Measurements from ENCODE around the gene PTER. TPM values are rescaled to one million over a fixed set of nuclear protein-coding genes. Genes with fewer than 3 reads are reported as not detected.

The PTER gene
- total RNA-seq, 1 donor, result 13.7 TPM

GRCh38 chr10:16544591-16544990 lies 107.8 kb downstream of the PTER start:
- Histone ChIP-seq H3K4me1 (ENCODE audit: insufficient read depth, low read length) (no peaks in the 10 kb centered on the region), H3K4me3 (ENCODE audit: low read length) (no peak overlapping the region), H3K9me3 (ENCODE audit: low read depth, low read length) (no peaks in the 10 kb centered on the region), H3K27me3 (ENCODE audit: insufficient read depth, low read length) (peaks cover 7% of the 10 kb centered on the region)

- Histone ChIP-seq H3K4me3 (ENCODE audit: low read length) (no peak overlapping the region), H3K9me3 (ENCODE audit: low read depth, low read length) (no peaks in the 10 kb centered on the region), H3K4me1 (ENCODE audit: insufficient read depth, low read length) (no peaks in the 10 kb centered on the region), H3K27me3 (ENCODE audit: insufficient read depth, low read length) (peaks cover 6% of the 10 kb centered on the region)
These were observed 108.4 kb downstream of the PTER start for GRCh38 chr10:16545116-16545736.

- H3K27me3 ChIP-seq (ENCODE audit: insufficient read depth, low read length), result peaks cover 4% of the 10 kb centered on the region
- H3K4me3 ChIP-seq (ENCODE audit: low read length), result no peak overlapping the region
- no peaks in the 10 kb centered on the region for H3K4me1 ChIP-seq (ENCODE audit: insufficient read depth, low read length)
- H3K9me3 ChIP-seq (ENCODE audit: low read depth, low read length), result no peaks in the 10 kb centered on the region
These were observed 111.2 kb downstream of the PTER start for GRCh38 chr10:16547973-16548372.

- H3K9me3 ChIP-seq (ENCODE audit: low read depth, low read length), result no peaks in the 10 kb centered on the region
- no peaks in the 10 kb centered on the region for H3K4me1 ChIP-seq (ENCODE audit: insufficient read depth, low read length)
- peaks cover 9% of the 10 kb centered on the region for H3K27me3 ChIP-seq (ENCODE audit: insufficient read depth, low read length)
- H3K4me3 ChIP-seq (ENCODE audit: low read length), result no peak overlapping the region
These were observed 122.5 kb downstream of the PTER start for GRCh38 chr10:16559236-16559773.

- H3K4me1 ChIP-seq (ENCODE audit: insufficient read depth, low read length), result no peaks in the 10 kb centered on the region
- no peaks in the 10 kb centered on the region for H3K9me3 ChIP-seq (ENCODE audit: low read depth, low read length)
- no peak overlapping the region for H3K4me3 ChIP-seq (ENCODE audit: low read length)
- H3K27me3 ChIP-seq (ENCODE audit: insufficient read depth, low read length), result peaks cover 7% of the 10 kb centered on the region
These were observed 126.1 kb downstream of the PTER start for GRCh38 chr10:16562891-16563290.

Other genes with a start within 250 kb of the PTER start
- gene C1QL3, start 84.9 kb downstream of the PTER start, total RNA-seq, result not detected

Measured in mononuclear cell (primary cell).